22Rv1 (cell line): Measurements from ENCODE around the gene COPE.

Experiments
- H3K27ac ChIP-seq: fragments of 450-650 bp; 2 replicates; pipeline ENCODE4 v1.5.1; 2017
- CTCF ChIP-seq: fragments of 450-650 bp; IDR thresholded peaks from 2 replicates; pipeline ENCODE4 v1.5.1; 2017; ENCODE audit warnings: mild to moderate bottlenecking
- ZFX ChIP-seq: fragments of 450-650 bp; IDR thresholded peaks from 2 replicates; pipeline ENCODE4 v1.6.1; 2017; ENCODE audit warnings: antibody characterized with exemption, borderline replicate concordance

The COPE gene

DNA sequence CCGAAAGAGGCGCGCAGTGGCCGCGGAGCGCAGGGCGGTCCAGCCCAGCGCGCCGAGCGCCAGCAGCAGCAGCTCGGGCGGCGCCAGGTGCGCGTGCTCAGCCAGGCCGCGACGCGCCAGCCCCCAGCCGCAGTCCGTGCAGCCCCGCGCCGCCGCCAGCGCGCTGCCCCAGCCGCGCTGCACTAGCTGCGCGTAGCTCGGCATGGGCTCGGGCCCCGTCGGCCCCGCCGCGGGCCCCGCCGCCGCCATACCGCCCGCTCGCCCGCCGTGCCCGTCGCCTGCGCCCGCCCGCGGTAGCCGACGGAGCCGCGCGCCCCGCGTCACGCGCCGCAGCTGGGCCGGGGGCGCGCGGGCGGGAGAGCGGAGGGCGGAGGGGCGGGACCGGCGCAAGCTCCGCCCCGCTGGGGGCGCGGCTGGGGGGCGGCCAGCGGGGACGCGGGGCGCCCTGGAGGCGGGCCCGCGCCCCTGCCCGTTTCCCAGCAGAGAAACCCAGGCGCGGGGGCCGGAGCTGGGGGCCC is 23.3 kb downstream of the COPE start, which contains the start of gene CERS1:
TSS of gene CERS1 (minus strand) at position 335 of the 518 bp plus-strand sequence. CDS start at position 249, 86 bp downstream.
- TF ChIP-seq ZFX (no peak), CTCF (no peak)
- peak within 1 kb of the TSS; percentile 50 for H3K27ac ChIP-seq

GRCh38 chr19:18895038-18895823 is 24.0 kb downstream of the COPE start:
- TF ChIP-seq CTCF (peak; percentile 82), ZFX (no peak)
- peak overlapping the region; percentile 50 for H3K27ac ChIP-seq

DNA sequence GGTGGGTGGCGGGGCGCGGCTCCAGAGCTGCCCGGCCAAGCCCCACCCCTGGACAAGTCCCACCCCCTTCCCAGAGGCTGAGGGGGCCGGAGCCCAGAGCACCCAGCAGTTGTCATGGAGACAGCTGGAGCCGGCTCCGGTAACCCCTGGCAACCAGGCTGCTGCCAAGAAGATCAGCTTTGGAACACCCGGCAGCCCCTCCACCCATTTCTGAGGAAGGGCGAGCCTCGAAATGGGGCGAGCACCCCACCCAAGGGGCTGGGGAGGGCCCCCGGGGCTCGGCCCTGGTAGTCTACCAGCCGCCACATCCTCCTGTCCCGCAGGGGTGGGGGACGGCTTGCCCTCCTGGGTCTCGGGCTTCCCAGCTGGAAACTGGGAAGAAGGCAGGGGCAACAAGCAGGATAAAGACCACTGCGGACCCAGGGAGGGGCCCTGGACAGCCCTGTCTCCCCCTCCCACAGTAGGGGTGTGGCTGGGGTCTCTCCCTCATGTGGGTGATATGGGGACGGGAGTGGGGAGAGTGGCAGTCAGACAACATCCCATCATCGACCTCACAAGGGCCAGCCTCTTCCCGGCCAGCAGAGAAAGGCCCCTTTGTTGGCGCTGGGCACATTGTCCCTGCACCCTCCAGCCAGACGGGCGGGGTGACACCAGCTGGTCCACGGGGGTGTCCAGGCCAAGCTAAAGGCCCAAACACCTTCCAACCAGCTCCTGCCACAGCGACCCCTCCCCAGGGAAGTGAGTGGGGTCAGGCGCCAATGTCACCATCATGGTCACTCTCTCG is 24.7 kb downstream of the COPE start:
- no peak overlapping the region; the same call in 1 of the 2 replicates for H3K27ac ChIP-seq

DNA sequence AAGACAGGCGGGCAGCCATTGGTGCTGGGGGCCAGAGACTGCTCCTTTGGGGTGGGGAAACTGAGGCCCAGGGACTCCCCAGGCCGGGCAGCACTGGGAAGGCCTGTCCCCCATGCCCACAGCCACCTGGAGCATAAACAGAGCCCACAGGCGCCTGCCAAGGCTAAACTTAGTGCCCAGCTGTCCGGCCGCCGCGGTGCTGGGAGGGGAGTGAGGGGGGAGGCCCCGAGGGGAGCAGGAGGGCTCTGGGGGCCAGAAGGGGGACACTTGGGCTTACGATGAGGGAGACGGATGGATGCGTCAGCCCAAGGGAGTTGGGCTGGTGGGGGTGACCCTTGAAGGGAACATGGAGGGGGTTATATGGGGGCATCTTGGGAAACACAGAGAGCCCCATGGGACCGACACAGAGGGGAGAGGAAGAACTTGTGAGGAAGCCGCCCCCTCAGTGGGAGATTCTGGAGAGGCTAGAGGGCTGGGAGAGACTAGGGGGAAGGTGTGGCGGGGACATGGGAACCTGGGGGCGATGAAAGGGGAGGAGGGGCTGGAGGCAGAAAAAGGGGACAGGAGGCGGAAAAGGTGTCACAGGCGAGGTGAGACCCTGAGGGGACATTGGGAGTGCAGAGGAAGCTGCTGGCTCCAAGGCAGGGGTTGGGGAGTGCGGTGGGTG is 25.5 kb downstream of the COPE start:
- TF ChIP-seq CTCF (no peak), ZFX (no peak)
- H3K27ac ChIP-seq = no peak overlapping the region

More for the DNA sequence above, 24.7 kb downstream of the COPE start:
- TF ChIP-seq CTCF (no peak), ZFX (no peak)

DNA sequence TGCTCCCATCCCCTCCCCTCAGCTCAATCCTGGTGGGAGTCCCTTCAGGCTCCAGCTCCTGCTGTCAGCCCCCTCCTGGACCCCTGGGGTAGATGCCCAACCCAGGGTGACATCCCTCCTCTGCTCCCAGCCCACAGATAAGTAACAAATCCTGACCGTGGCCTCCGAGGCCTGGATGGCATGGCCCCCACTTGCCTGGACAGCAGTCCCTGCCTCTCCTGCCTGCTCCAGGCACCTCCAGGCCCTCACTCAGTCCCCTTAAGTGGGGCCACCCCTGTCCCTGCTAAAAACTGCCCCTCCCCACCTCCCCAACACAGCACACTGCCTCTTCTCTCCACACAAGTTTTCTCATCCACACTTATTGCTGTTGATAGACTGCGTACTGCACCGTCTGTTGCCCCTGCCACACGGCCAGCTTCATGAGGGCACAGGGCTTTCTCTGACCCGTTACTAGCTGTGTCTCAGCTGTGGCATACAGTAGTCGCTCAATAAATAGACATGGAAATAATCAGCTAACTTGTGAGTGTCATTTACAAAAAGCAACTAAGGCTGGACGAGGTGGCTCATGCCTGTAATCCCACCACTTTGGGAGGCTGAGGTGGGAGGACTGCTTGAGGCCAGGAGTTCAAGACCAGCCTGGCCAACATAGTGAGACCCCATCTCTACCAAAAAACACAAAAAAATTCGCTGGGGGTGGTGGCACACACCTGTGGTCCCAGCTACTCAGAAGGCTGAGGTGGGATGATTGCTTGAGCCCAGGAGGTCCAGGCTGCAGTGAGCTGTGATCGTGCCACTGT is 29.0 kb downstream of the COPE start:
- H3K27ac ChIP-seq = no peak overlapping the region
- TF ChIP-seq ZFX = no peak
- no peak for TF ChIP-seq CTCF

DNA sequence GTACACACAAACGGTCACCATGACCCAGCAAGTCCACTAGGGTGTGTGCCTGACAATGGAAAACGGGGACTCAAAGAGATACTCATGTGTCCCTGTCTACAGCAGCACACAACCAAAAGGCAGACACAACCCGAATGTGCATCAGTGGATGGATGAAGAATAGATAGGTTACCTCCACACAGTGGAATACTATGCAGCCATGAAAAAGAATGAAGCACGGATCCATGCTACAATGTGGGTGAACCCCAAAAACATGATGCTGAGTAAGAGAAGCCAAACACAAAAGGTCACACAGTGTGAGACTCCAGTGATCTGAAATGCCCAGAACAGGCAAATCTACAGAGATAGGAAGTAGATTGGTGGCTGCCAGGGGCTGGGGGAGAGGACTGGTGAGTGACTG is 32.2 kb downstream of the COPE start:
- TF ChIP-seq CTCF (no peak), ZFX (no peak)
- no peak overlapping the region for H3K27ac ChIP-seq
